ENCODE data around the gene TUBGCP2.
"Not testable (repeated sequence)": the region's sequence is repeated elsewhere in the genome, so short reads cannot be mapped to it uniquely, and the experiment has no call there.

Gene TUBGCP2

GRCh38 chr10:133268532-133268931 lies 40.1 kb downstream of the TUBGCP2 start:
- no peak overlapping the region for H3K4me3 ChIP-seq (ENCODE audit: low read depth, low read length)
- no peak for TF ChIP-seq CTCF (IDR thresholded peaks at IDR 0.05; ENCODE audit: control insufficient read depth, extremely low read depth, insufficient read depth)
- DNase-seq (ENCODE audit: low read depth): no peak

GRCh38 chr10:133267829-133268228 lies 40.8 kb downstream of the TUBGCP2 start:
- DNase-seq (ENCODE audit: low read depth): no peak
- TF ChIP-seq CTCF (IDR thresholded peaks at IDR 0.05; ENCODE audit: control insufficient read depth, extremely low read depth, insufficient read depth): no peak
- H3K4me3 ChIP-seq (ENCODE audit: low read depth, low read length): no peak overlapping the region

- DNase-seq (ENCODE audit: low read depth): no peak
- H3K4me3 ChIP-seq (ENCODE audit: low read depth, low read length): no peak overlapping the region
- no peak for TF ChIP-seq CTCF (IDR thresholded peaks at IDR 0.05; ENCODE audit: control insufficient read depth, extremely low read depth, insufficient read depth)
These were observed 41.4 kb downstream of the TUBGCP2 start for GRCh38 chr10:133267293-133267692.

GRCh38 chr10:133266056-133266795 lies 42.4 kb downstream of the TUBGCP2 start:
- DNase-seq (ENCODE audit: low read depth): no peak
- H3K4me3 ChIP-seq (ENCODE audit: low read depth, low read length): no peak overlapping the region
- no peak for TF ChIP-seq CTCF (IDR thresholded peaks at IDR 0.05; ENCODE audit: control insufficient read depth, extremely low read depth, insufficient read depth)

GRCh38 chr10:133265052-133265451 lies 43.6 kb downstream of the TUBGCP2 start:
- DNase-seq (ENCODE audit: low read depth); H3K4me3 ChIP-seq (ENCODE audit: low read depth, low read length): not testable (repeated sequence)

GRCh38 chr10:133264461-133264860 lies 44.2 kb downstream of the TUBGCP2 start:
- DNase-seq (ENCODE audit: low read depth): no peak
- TF ChIP-seq CTCF (IDR thresholded peaks at IDR 0.05; ENCODE audit: control insufficient read depth, extremely low read depth, insufficient read depth): no peak

GRCh38 chr10:133263674-133264073 lies 45.0 kb downstream of the TUBGCP2 start:
- no peak for DNase-seq (ENCODE audit: low read depth)
- H3K4me3 ChIP-seq (ENCODE audit: low read depth, low read length): no peak overlapping the region
- TF ChIP-seq CTCF (IDR thresholded peaks at IDR 0.05; ENCODE audit: control insufficient read depth, extremely low read depth, insufficient read depth): no peak

More at GRCh38 chr10:133264461-133264860, 44.2 kb downstream of the TUBGCP2 start:
- no peak overlapping the region for H3K4me3 ChIP-seq (ENCODE audit: low read depth, low read length)
